Activated CD4-positive, alpha-beta T cell treated with anti-CD3 and anti-CD28 coated beads, Interleukin-2, amount 50 U/mL, for 1 hour (primary cell): ENCODE results near the gene TBX10.
A peak's percentile ranks its signal among the peaks of the same experiment; 100 is the strongest.
"Not testable (repeated sequence)": the region's sequence is repeated elsewhere in the genome, so short reads cannot be mapped to it uniquely, and the experiment has no call there.

ENCODE experiments used
- DNase-seq: peaks from one replicate; pipeline ENCODE4 v3.0.0-alpha.2; 2020

TBX10 gene

GRCh38 chr11:67630228-67630942 is 9.2 kb downstream of the TBX10 start:
- DNase-seq, result peak; percentile 92

GRCh38 chr11:67629386-67630227 is 10.0 kb downstream of the TBX10 start, which contains the start of gene NUDT8:
NUDT8 (minus strand) TSS chr11:67629937; CDS start chr11:67629911, 26 bp downstream.
- DNase-seq, result peak; percentile 85

GRCh38 chr11:67628710-67629385 is 10.7 kb downstream of the TBX10 start:
- DNase-seq, result no peak

- no peak for DNase-seq
Observed at GRCh38 chr11:67627812-67628624, 11.5 kb downstream of the TBX10 start.

GRCh38 chr11:67627441-67627811 is 12.1 kb downstream of the TBX10 start:
- no peak for DNase-seq

- DNase-seq, result no peak
Observed at GRCh38 chr11:67626970-67627369, 12.6 kb downstream of the TBX10 start.

- not testable (repeated sequence) for DNase-seq
Observed at GRCh38 chr11:67626131-67626833, 13.3 kb downstream of the TBX10 start.

- not testable (repeated sequence) for DNase-seq
Observed at GRCh38 chr11:67623795-67624194, 15.8 kb downstream of the TBX10 start.

GRCh38 chr11:67622905-67623304 is 16.7 kb downstream of the TBX10 start:
- DNase-seq, result not testable (repeated sequence)

- DNase-seq, result not testable (repeated sequence)
Observed at GRCh38 chr11:67621928-67622327, 17.6 kb downstream of the TBX10 start.

GRCh38 chr11:67620621-67621020 is 18.9 kb downstream of the TBX10 start:
- DNase-seq, result not testable (repeated sequence)

- DNase-seq, result not testable (repeated sequence)
Observed at GRCh38 chr11:67619683-67620618, 19.6 kb downstream of the TBX10 start.

- not testable (repeated sequence) for DNase-seq
Observed at GRCh38 chr11:67618901-67619659, 20.5 kb downstream of the TBX10 start.

GRCh38 chr11:67617243-67617953 is 22.2 kb downstream of the TBX10 start:
- DNase-seq, result no peak

GRCh38 chr11:67616431-67617242 is 22.9 kb downstream of the TBX10 start:
- DNase-seq, result no peak

GRCh38 chr11:67615728-67616430 is 23.7 kb downstream of the TBX10 start:
- no peak for DNase-seq
